Adrenal gland (tissue), 12 donors: ENCODE data around the gene TTYH3. TPM values are rescaled to one million over a fixed set of nuclear protein-coding genes. Genes with fewer than 3 reads are reported as not detected.
A peak's percentile ranks its signal among the peaks of the same experiment; 100 is the strongest.

Experiments
- DNase-seq, 7 donors: peaks; one replicate each; pipeline ENCODE4 v3.0.0-alpha.2; 2019 to 2020
- H3K27ac ChIP-seq, 5 donors: fragments of 200-600 bp; sonication (generic) in 4 of 5; 1 replicate in 3 of 5; 2 replicates in 2 of 5; pipeline versions ENCODE4 v1.5.1 to v1.8.0; 2016 to 2020; ENCODE audit warnings: mild to moderate bottlenecking in 1 of 5
- H3K27me3 ChIP-seq: fragments of 200-600 bp; 2 replicates; pipeline ENCODE4 v1.8.0; 2021
- H3K36me3 ChIP-seq, 2 donors: fragments of 200-600 bp; replicated peaks in 1 of 2; 1 replicate in 1 of 2; 2 replicates in 1 of 2; pipeline versions ENCODE4 v1.5.1 to v1.8.0; 2018 to 2022
- H3K4me1 ChIP-seq, 2 donors: fragments of 200-600 bp; replicated peaks in 1 of 2; 1 replicate in 1 of 2; 2 replicates in 1 of 2; pipeline versions ENCODE4 v1.5.1 to v1.8.0; 2018 to 2021
- H3K4me3 ChIP-seq, 4 donors: fragments of 200-600 bp; sonication (generic) in 3 of 4; one replicate each; pipeline ENCODE4 v1.5.1; 2016 to 2018
- H3K9me3 ChIP-seq, 3 donors: fragments of 200-600 bp; sonication (generic) in 1 of 3; replicated peaks in 1 of 3; 1 replicate in 2 of 3; 2 replicates in 1 of 3; pipeline versions ENCODE4 v1.5.1 to v1.8.0; 2016 to 2021
- CTCF ChIP-seq, 6 experiments: fragments of 450-650 bp in 4 of 6; fragments of 200-600 bp in 2 of 6; sonication (generic) in 1 of 6; IDR thresholded peaks; 1 replicate in 5 of 6; 2 replicates in 1 of 6; pipeline versions ENCODE4 v1.5.1 to v1.8.0; 2016 to 2021; ENCODE audit warnings: antibody characterized with exemption in 6 of 6, mild to moderate bottlenecking in 2 of 6, moderate library complexity in 1 of 6
- POLR2A ChIP-seq, 2 donors: fragments of 450-650 bp; IDR thresholded peaks; one replicate each; pipeline ENCODE4 v1.6.1; 2017; ENCODE audit warnings: antibody characterized with exemption in 2 of 2, mild to moderate bottlenecking in 2 of 2, moderate library complexity in 1 of 2
- WGBS, 4 donors: extraction: QIAGEN DNeasy Blood & Tissue Kit in 2 of 4; methylation state at CpG; one replicate each; pipeline versions ENCODE4 v1.1.5 to v1.1.7; 2013 to 2017; 5-methylcytosine and 5-hydroxymethylcytosine counted together
- intact Hi-C, 2 donors: fragments of 100-400 bp; cut with DNase I; formaldehyde crosslinking; loops; one replicate each; pipeline versions ENCODE4 v1.14.1 to v1.15.0; 2022 to 2023
- polyA plus RNA-seq, 3 donors: library from polyadenylated mRNA; stranded (reverse); fragments of 200-250 nt in 2 of 3; fragments of 350-450 nt in 1 of 3; fragmentation: Illumina TruSeq in 1 of 3; extraction: RNeasy Lipid Tissue Mini Kit (QIAGEN cat#74804) in 1 of 3; gene quantifications; one replicate each; pipeline ENCODE4 v1.2.3, GENCODE V29; 2013 to 2014
- total RNA-seq, 9 donors: library from RNA; depleted of rRNA in 4 of 9; stranded (reverse); fragments of >200 nt in 4 of 9; fragments of 120-200 nt in 1 of 9; fragmentation: NEBNext Ultra II Directional in 1 of 9; extraction: Animal tissue kit (Norgen Biotek cat#: 25700) in 1 of 9; gene quantifications; one replicate each; pipeline versions ENCODE4 v1.1.0 to v1.2.4, GENCODE V29; 2013 to 2023
- donor health status: healthy with polysubstance abuse.
- donor health status: Bipolar disorder and iron deficiency.
- donor health status: DM: yes; HTN: yes; CAD: no.
- donor health status: DM: no; HTN: no; CAD: no.
- donor health status: DM: no; HTN: no; CAD: no.
- donor health status: DM: yes; HTN: yes; CAD: no.

TTYH3 gene
- total and polyA plus RNA-seq, 12 donors, result 5.2 to 86.3 (median 53.2) TPM

DNA sequence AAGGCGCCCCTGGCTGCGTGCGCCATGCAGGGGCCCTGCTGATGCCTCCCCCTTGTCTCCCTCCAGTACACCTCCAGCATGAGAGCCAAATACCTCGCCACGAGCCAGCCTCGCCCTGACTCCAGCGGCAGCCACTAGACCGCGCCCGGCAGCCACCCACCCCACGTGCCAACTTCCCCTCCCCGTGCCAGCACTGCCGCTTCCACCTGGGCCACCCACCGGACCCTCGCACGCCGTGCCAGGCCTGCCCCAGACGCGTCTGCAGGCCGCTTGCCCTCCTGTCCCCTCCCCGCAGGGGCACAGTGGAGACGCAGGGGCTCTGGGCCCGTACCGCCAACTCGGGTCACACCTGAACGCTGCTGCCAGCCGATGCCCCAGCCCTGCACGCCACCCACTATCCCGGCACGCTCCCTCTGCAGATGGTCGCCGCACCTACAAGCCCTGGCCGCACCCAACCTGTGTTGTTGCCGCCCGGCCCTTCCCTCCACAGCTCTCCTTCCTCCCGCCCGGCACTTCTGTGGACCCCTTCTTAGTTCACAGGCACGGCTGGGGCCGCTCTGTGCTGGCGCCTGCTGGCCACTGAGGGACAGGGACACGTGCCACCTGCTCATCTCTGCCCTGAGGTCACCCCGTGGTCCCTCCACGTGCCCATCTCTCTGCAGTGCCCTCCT is 30.0 kb downstream of the TTYH3 start:
- H3K27ac ChIP-seq, result peak overlapping the region in 2 of 5 donors; percentile 86 to 87
- peak in 1 of 7 donors; percentile 32 for DNase-seq
- H3K4me1 ChIP-seq, result peaks cover 17 to 21% of the 10 kb centered on the region in 2 donors
- H3K27me3 ChIP-seq, result no peaks in the 10 kb centered on the region
- intact Hi-C loops, result loop anchor here in 1 of 2 donors (10.0 kb wide), 1 partner anchor 187 kb away; the partner anchor contains the start of gene GRIFIN
- H3K36me3 ChIP-seq, result peaks cover 0 to 29% of the 10 kb centered on the region in 2 donors
- WGBS, 4 donors, result 89 to 95% (median 92%) methylated on average over 24 to 43 of the region's 43 CpGs
- TF ChIP-seq CTCF (IDR thresholded peaks at IDR 0.05) (no peak), POLR2A (IDR thresholded peaks at IDR 0.05) (no peak)
- no peak overlapping the region for H3K4me3 ChIP-seq
- H3K9me3 ChIP-seq, result no peaks in the 10 kb centered on the region

GRCh38 chr7:2662273-2663120 is 30.7 kb downstream of the TTYH3 start:
- H3K4me3 ChIP-seq, result no peak overlapping the region
- peaks cover 0 to 26% of the 10 kb centered on the region in 2 donors for H3K36me3 ChIP-seq
- 58 to 66% (median 60%) methylated on average over 17 to 33 of the region's 33 CpGs for WGBS, 4 donors
- peaks cover 17 to 21% of the 10 kb centered on the region in 2 donors for H3K4me1 ChIP-seq
- no peaks in the 10 kb centered on the region for H3K27me3 ChIP-seq
- intact Hi-C loops, result loop anchor here in 1 of 2 donors (10.0 kb wide), 1 partner anchor 188 kb away; the partner anchor contains the start of gene GRIFIN
- no peaks in the 10 kb centered on the region for H3K9me3 ChIP-seq
- TF ChIP-seq POLR2A (IDR thresholded peaks at IDR 0.05), result no peak
- no peak for TF ChIP-seq CTCF (IDR thresholded peaks at IDR 0.05)
- H3K27ac ChIP-seq, result peak overlapping the region in 3 of 5 donors; percentile 82 to 87 (median 86)
- peak in 3 of 7 donors; percentile 22 to 47 (median 36) for DNase-seq

DNA sequence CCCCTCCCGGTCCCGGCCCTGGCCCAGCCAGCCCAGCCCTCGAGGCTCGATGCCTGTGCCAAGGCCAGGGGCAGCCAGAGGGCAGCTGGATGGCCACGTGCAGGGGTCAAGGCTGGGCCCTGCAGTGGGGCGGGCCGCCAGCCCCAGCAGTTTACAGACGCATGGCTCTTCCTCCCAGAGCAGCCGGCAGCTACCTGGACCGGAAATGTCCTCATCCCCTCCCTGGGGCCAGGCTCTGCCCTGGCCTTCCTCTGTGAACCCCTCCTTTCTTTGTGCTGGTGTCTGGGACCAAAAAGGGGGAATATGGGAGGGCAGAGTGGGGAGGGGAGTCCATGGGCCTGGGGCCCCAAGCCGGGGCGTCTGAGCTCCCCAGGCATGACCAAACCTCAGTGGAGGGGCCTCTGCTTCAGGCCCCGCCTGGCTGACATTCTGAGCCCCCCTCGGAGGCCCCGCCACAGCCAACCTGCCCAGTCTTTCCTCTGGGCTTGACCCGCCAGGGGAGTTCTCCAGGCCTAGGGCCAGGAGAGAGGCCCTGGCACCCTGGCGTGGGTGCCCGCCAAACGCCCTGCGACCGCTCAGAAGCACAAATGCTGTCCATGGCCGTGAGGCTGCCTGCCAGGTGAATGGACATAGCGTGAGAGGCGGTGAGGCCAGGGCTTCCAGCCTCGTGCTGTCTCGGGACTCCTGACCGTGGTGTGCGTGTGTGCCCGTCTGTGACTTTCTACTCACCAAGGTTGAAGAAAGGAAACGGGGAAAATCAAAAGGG is 31.5 kb downstream of the TTYH3 start:
- H3K9me3 ChIP-seq, result no peaks in the 10 kb centered on the region
- peak; percentile 64 to 92 (median 85) for DNase-seq
- intact Hi-C loops, result loop anchor here in 1 of 2 donors (10.0 kb wide), 1 partner anchor 189 kb away; the partner anchor contains the start of gene GRIFIN
- peaks cover 0 to 19% of the 10 kb centered on the region in 2 donors for H3K36me3 ChIP-seq
- no peaks in the 10 kb centered on the region for H3K27me3 ChIP-seq
- 35 to 49% (median 44%) methylated on average over 11 to 30 of the region's 30 CpGs for WGBS, 4 donors
- H3K27ac ChIP-seq, result peak overlapping the region in 4 of 5 donors; percentile 69 to 87 (median 84)
- H3K4me3 ChIP-seq, result no peak overlapping the region
- TF ChIP-seq CTCF (IDR thresholded peaks at IDR 0.05) (no peak), POLR2A (IDR thresholded peaks at IDR 0.05) (peak in 1 of 2 donors; percentile 24)
- H3K4me1 ChIP-seq, result peaks cover 17 to 21% of the 10 kb centered on the region in 2 donors
